OCI-LY1 (cell line): Measurements from ENCODE around the gene CCDC13.

Experiments
- H2AFZ ChIP-seq: fragments of 200-600 bp; sonication (generic), shearing (Covaris generic); 2 replicates; pipeline ENCODE4 v1.6.0; 2014; ENCODE audit warnings: antibody characterized with exemption, mild to moderate bottlenecking, low read length
- H3F3A ChIP-seq: fragments of 200-600 bp; sonication (generic), shearing (Covaris generic); 2 replicates; pipeline ENCODE4 v1.6.0; 2014; ENCODE audit warnings: mild to moderate bottlenecking, antibody characterized with exemption, low read length, moderate library complexity; ENCODE audit not compliant: insufficient read depth
- H3K27ac ChIP-seq: fragments of 200-600 bp; sonication (generic); 2 replicates; pipeline ENCODE4 v1.5.1; 2014; ENCODE audit warnings: low read length, mixed run types, mild to moderate bottlenecking, low read depth; ENCODE audit not compliant: poor library complexity, severe bottlenecking
- H3K27me3 ChIP-seq: fragments of 200-600 bp; sonication (generic); 2 replicates; pipeline ENCODE4 v1.6.0; 2014; ENCODE audit warnings: antibody characterized with exemption, mild to moderate bottlenecking, low read length, moderate library complexity; ENCODE audit not compliant: insufficient read depth
- H3K36me3 ChIP-seq: fragments of 200-600 bp; sonication (generic); 2 replicates; pipeline ENCODE4 v1.6.1; 2014; ENCODE audit warnings: mild to moderate bottlenecking, antibody characterized with exemption, low read length, moderate library complexity, mixed read lengths; ENCODE audit not compliant: insufficient read depth
- H3K4me1 ChIP-seq: fragments of 200-600 bp; sonication (generic); 2 replicates; pipeline ENCODE4 v1.5.1; 2014; ENCODE audit warnings: mild to moderate bottlenecking, low read length, moderate library complexity; ENCODE audit not compliant: insufficient read depth, severe bottlenecking
- H3K4me2 ChIP-seq: fragments of 200-600 bp; sonication (generic), shearing (Covaris generic); 2 replicates; pipeline ENCODE4 v1.6.1; 2014; ENCODE audit warnings: low read length
- H3K4me3 ChIP-seq: fragments of 200-600 bp; sonication (generic); 2 replicates; pipeline ENCODE4 v1.5.1; 2014; ENCODE audit warnings: low read length, low read depth, mild to moderate bottlenecking, mixed read lengths; ENCODE audit not compliant: poor library complexity, severe bottlenecking
- H3K79me2 ChIP-seq: fragments of 200-600 bp; shearing (Covaris generic); 2 replicates; pipeline ENCODE4 v1.6.1; 2016; ENCODE audit warnings: mixed run types, low read length, mixed read lengths; ENCODE audit not compliant: insufficient read depth
- H3K9ac ChIP-seq: fragments of 200-600 bp; sonication (generic), shearing (Covaris generic); 2 replicates; pipeline ENCODE4 v1.6.1; 2014; ENCODE audit warnings: mild to moderate bottlenecking, low read length, mixed read lengths
- H3K9me2 ChIP-seq: fragments of 200-600 bp; sonication (generic), shearing (Covaris generic); 2 replicates; pipeline ENCODE4 v1.6.1; 2014; ENCODE audit warnings: low read depth, mild to moderate bottlenecking, low read length, mixed read lengths
- H3K9me3 ChIP-seq: fragments of 200-600 bp; shearing (Covaris generic); 2 replicates; pipeline ENCODE4 v1.6.1; 2014; ENCODE audit warnings: low read length, mixed read lengths
- H4K20me1 ChIP-seq: fragments of 200-600 bp; sonication (generic), shearing (Covaris generic); 2 replicates; pipeline ENCODE4 v1.6.0; 2016; ENCODE audit warnings: mild to moderate bottlenecking, low read length; ENCODE audit not compliant: insufficient read depth
- CTCF ChIP-seq: fragments of 200-600 bp; sonication (generic), shearing (Covaris generic); IDR thresholded peaks from 2 replicates; pipeline ENCODE4 v1.5.1; 2017; ENCODE audit warnings: mild to moderate bottlenecking, antibody characterized with exemption, low read length, moderate library complexity, mixed read lengths
- EZH2 ChIP-seq: fragments of 200-600 bp; sonication (generic), shearing (Covaris generic); IDR thresholded peaks from 2 replicates; pipeline ENCODE4 v1.8.0; 2017; ENCODE audit warnings: borderline replicate concordance, mixed run types, mild to moderate bottlenecking, antibody characterized with exemption, low read length, moderate library complexity, mixed read lengths

The CCDC13 gene

DNA sequence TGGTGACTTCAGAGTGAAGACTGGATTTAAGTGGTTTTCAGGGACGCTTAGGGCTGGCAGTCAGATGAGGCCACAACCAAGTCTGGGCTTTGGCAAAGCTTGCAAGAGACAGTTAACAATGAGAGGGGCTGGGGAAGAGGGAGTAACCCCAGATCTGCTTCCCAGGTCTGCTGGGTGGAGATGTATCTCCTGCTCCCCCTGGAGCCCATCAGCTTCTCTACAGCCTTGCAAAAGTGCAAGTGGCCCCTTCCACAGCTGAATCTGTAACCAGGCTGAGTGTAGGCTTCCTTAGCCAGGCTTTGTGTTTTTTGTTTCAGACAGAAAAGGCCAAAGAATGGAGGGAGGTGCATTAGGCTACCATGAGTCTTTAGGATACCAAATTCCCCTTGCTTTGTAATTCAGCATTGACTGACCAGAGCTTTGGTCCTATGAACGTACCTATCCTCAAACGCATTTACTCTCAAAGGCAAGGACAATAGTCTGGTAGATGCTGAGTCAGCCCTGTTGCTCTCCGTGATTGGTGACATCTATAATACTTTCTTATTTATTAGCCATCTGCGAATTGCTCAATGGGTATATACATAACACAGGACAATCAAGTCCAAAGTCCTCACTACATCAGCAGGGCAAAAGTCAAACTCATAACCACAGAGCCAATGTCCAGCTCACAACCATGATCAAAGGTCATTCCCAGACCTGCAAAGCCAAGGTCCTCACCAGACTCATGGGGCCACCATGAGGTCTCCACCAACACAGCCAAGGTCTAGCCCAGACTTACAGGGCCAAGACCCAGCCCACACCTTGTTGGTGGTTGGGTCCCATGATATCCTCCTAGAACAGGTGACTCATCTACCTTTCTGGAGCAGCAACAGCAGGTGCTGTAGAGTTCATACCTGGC lies 17.1 kb downstream of the CCDC13 start:
- H3K9ac ChIP-seq, result no peak overlapping the region

DNA sequence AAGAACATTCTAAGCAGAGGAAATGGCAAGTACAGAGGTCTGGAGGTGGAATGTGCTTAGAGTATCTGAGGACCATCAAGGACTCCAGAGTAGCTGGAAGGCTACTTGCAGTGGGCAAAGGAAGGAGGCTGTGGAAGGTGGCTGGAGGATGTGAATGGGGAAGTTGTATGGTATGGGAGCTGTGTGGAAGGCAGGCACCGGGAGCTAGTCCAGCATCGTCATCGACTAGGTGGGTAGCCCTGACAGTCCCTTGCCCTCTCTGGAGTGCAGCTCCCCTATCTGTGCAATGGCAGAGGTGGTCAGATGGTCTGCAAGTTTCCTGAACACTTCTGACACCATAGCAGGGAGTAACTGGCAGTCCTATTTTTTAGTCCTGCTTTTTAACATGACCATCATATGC lies 19.3 kb downstream of the CCDC13 start:
- Histone ChIP-seq H3K9me3 (no peaks in the 10 kb centered on the region), H3K9me2 (no peaks in the 10 kb centered on the region), H3K4me2 (no peak overlapping the region), H3K9ac (no peak overlapping the region), H3K27ac (no peak overlapping the region), H3K4me1 (no peaks in the 10 kb centered on the region), H3K4me3 (no peak overlapping the region), H2AFZ (no peak overlapping the region), H4K20me1 (no peaks in the 10 kb centered on the region), H3K27me3 (peaks cover 2% of the 10 kb centered on the region; the same call in 1 of the 2 replicates), H3K79me2 (no peaks in the 10 kb centered on the region), H3K36me3 (no peaks in the 10 kb centered on the region), H3F3A (no peaks in the 10 kb centered on the region)
- TF ChIP-seq EZH2, result no peak
- TF ChIP-seq CTCF, result no peak

More for the DNA sequence above, 17.1 kb downstream of the CCDC13 start:
- no peak overlapping the region for H3K27ac ChIP-seq
- no peak overlapping the region for H3K4me2 ChIP-seq
- no peaks in the 10 kb centered on the region for H3K79me2 ChIP-seq
- no peaks in the 10 kb centered on the region for H3K4me1 ChIP-seq
- no peaks in the 10 kb centered on the region for H3F3A ChIP-seq
- H3K9me2 ChIP-seq, result no peaks in the 10 kb centered on the region
- H3K9me3 ChIP-seq, result no peaks in the 10 kb centered on the region
- H3K4me3 ChIP-seq, result no peak overlapping the region
- H3K36me3 ChIP-seq, result no peaks in the 10 kb centered on the region
- peaks cover 4% of the 10 kb centered on the region; the same call in 1 of the 2 replicates for H3K27me3 ChIP-seq
- no peak overlapping the region for H2AFZ ChIP-seq
- no peaks in the 10 kb centered on the region for H4K20me1 ChIP-seq
- TF ChIP-seq CTCF, result peak; percentile 38; the same call in 1 of the 2 replicates
- TF ChIP-seq EZH2, result no peak

DNA sequence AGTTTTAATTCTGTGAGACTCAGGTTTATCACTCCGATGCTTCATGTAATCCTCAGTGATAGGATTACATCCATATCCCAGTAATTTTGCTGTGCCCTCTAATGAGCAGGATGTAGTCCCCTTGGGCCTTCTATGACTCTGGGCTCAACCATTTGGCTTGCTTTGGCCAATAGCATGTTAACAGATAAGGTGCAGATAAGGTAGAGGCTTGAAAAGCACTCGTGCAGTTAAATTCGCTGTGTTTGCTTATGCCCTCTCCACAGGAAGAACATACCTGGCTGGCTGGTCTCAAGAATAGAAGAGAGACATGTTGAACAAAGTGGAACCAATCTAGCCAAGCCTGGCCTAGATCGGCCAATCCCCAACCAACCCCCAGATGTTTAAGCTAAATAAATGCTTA lies 20.1 kb downstream of the CCDC13 start:
- Histone ChIP-seq H3K79me2 (no peaks in the 10 kb centered on the region), H4K20me1 (no peaks in the 10 kb centered on the region), H3K36me3 (no peaks in the 10 kb centered on the region), H3K27ac (no peak overlapping the region), H3K27me3 (no peaks in the 10 kb centered on the region; the same call in 1 of the 2 replicates), H3K9me3 (no peaks in the 10 kb centered on the region), H3K4me3 (no peak overlapping the region), H3K9me2 (no peaks in the 10 kb centered on the region), H2AFZ (no peak overlapping the region), H3K4me2 (no peak overlapping the region), H3K4me1 (no peaks in the 10 kb centered on the region), H3F3A (no peaks in the 10 kb centered on the region), H3K9ac (no peak overlapping the region)
- TF ChIP-seq EZH2, result no peak
- no peak for TF ChIP-seq CTCF
